GM19238 (cell line): ENCODE measurements around the gene CD7.
A peak's percentile ranks its signal among the peaks of the same experiment; 100 is the strongest.

ENCODE experiments used
- DNase-seq: peaks from one replicate; pipeline ENCODE4 v3.0.0; 2011; ENCODE audit warnings: low spot score; ENCODE audit not compliant: insufficient read length

Gene CD7

DNA sequence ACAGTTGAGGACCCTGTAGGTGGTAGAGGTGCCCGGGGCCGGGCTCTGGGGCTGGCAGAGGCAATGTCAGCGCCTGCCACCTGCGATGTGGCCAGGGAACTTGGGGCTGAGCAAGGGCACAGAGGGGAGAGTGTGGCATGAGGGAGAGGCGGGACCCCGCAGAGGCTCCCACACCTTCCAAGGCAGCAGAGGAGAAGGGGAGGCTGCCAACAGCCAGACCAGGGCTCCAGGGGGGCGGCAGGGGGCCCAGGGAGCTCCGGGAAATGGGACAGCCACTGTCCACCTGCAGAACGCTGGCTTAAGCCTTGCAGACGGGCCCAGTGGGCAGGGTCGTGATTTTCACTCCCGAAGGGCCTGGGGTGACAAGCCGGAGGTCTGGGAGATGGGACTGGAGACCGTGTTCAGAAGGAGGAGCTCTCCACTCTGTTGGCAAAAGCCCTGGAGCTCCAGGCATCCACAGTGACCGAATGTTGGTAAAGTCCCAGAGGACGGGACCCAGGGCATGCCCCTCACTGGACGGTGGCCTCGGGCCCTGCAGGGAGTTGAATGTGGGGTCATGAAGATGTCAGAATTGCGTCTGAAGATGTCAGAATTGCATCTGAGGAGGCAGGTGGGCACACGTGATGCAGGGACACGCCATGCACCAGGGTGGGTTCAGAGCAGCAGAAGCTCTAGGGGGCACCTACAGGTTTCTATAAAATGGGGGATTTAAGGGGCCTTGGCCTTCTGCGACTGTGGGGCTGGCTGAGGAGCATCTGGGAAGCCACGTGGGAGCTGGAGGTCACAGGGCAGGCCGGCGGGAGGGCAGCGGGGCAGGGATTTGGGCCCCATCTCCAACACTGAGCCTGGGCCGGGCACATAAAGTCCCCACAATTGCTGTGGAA lies 18.6 kb downstream of the CD7 start:
- DNase-seq, result no peak

DNA sequence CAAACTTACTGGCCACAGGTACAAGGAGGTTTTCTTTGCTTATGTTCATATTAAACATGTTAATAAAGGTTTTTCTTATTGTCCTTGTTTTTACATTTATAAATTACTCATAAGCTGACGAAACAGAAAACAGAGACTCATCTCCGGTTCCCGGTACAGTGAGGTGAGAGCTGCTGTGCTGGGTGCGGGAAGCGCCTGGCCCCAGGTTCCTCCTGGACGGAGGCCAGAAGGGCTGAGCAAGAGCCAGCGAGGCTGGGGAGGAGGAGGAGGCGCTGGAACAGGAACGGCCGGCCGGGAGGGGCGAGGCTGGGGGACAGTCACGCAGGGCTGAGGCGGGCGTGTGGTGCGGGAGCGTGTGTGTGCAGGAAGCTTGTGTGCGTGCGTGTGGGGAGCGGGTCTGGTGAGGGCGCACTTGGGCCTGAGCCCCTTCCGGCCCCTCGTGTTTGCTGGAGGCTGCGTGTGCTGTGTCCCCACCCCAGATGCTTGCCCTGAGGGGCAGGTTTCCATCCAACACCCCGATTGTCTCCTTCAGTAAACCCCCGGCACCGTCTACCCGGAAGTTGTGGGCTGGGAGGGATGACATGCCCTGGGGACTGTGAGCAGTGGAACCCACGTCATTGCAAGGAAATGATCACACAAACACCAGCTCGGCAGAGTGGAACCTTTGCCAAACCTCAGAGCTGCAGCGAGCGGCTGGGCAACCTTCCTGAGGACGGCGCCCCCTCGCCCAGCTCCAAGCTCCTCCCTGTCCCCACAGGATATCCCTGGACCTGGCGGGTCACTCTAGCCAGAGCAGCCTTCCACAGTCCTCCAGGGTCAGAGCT lies 19.5 kb downstream of the CD7 start:
- DNase-seq, result peak; percentile 85

DNA sequence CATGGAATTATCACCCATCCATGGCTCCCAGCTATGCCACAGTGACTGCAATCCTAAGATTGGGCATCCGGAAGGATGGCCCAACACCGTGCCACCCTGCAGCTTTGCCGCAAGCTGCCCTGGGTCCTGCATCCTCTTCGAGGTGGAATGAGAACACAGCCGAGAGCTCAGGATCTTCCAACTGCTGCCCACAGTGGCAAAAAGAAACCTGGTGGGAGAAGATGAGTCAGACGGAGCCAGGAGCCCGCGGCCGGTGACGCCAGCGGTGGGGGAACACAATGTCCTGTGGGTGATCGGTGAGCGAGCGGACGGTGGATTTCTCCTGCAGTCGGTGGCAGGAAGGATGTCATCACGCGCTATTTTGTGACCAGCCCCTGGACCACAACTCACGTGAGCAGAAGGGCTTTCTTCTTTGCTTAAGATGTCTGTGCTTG lies 20.1 kb downstream of the CD7 start:
- peak; percentile 62 for DNase-seq

DNA sequence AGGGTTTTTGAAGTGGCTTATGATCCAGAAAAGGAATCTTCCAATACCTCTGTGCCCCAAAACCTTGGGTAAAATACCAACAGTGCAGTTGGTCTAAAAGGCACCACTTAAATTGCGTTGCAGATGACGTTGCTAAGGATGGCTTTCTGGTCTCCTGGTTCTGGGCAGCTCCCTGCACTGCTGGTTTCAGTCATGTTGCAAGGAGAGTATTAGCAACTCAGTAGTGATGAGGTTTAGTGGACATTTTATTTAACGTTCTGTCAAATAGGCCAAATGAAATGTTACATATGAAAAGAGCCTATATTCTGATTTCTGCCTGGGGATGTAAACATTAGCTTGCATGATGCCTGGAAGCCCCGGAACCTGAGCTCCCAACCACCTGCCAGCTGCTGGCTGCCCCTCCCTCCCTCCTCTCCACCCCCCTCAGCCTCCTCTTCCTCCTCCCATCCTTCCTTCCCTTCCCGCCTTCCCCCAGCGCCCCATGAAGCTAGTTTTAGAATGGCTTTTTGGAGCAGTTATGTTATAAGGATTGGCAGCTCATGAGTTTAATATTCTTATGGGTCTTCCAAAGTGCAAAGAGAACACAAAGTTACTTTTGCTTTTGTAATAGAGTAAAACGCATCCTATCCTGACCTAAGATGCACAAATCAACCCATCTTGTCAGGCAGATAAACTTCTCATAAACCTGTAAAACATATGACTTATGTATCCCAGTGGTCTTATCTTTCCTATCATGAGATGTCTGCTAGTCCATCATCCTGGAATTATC lies 20.7 kb downstream of the CD7 start:
- no peak for DNase-seq

DNA sequence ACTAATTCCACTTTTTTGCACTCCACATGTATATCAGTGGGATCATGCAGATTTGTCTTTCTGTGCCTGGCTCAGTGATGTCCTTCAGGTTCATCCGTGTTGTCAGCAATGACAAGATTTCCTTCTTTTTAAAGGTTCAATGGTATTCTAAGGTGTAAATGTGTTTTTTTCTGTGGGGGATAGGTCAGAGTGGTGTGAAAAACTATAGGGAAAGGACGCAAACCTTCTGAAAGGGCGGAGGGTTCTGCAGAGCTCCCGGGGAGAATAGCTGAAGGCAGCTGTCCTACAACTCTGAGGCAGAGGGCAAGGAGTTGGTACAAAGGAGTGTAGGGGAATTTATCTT lies 22.0 kb downstream of the CD7 start:
- DNase-seq, result no peak

DNA sequence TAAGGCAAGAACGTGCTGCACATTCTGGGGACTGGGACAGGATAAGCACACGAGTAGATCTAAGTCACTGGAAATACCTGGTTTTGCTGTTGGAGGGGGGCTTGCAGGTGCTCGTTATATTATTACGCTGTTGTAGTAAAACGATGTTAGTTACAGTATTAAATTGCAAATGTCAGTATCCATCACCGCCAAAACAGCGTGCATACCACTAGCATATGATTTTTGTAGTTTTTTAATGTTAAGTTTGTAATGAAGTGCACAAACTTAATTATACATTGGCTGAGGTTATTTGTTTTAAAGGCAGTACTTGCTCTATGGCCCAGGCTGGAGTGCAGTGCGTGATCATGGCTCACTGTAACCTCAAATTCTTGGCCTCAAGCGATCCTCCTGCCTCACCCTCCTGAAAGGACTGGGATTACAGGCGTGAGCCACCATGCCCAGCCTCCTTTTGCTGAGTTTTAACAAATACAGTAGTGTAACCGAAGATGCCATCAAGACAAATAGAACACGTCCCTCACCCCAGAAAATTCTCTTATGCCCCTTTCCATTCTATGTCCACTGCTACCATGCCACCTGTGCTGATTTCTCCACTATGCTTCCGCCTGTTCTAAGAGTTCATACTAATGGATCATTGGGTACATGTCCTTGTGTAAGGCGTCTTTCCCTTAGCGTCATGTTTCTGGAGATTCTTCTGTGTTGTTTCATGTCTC lies 23.2 kb downstream of the CD7 start:
- DNase-seq, result no peak

DNA sequence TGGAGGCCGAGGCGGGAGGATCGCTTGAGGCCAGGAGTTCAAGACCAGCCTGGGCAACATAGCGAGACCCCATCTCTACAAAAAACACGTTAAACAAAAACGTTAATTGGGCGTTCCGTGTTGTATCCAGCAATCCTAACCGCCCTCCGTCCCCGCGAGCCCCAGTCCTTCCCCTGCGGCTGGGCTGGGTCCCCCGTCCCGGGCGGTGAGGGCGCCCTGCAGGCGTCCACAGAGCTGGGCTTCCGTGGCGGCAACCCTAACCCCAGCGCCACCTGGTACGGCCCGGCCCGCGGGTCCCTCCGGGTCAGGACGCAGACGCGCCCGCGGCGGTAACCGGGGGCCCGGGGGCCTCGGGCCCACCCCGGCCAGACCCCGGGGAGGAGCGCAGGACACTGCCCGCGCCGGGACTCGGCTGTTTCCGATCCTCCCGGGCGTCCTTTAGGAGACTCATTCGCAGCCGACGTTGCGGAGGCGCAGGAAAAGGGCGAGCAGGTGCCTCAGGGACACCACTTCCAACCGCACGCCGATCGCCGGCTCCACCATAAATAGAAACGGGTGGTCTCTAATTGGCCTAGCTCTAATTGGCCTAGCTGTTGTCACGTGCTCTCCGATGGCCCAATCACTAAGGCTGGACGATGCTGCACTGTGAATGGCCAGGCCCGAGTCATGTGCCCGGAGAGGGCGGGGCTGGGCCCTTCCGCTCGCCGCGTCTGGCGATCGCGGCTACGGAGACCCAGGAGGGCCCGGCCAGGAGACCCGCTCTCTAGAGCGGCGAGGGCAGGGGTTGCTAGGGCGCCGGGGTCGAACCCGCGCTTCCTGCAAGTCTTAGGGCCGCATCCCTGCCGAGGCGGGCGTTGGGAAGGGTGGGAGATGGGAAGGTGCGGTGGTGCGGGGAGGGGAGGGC lies 24.9 kb downstream of the CD7 start:
- DNase-seq, result peak; percentile 99

DNA sequence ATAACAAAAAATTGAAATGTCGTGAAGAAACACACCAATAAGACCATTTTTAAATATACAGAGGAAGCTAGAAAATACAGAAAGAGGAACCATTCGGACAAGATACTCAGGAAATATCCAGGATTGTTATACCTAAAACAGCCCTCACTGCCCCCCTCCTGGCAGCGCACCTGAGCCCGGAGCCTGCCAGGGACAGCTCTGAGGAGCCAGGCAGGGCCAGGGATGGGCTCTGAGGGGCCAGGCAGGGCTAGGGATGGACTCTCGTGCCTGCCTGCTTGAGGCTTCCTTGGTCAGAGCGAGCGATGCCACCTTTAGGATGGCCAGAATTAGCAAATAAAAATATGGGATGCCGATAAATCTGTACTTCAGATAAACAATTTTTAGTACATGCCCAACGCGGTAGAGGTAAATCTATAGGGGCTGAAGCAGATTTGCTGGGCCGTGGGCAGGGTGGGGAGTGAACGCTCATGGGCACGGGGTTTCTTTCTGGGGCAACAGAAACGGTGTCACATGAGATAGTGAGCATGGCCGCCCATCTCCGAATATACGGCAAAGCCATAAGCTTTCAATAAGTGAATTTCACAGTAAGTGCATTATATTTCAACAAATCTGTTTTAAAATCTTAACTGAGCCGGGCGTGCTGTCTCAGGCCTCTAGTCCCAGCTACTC lies 25.7 kb downstream of the CD7 start:
- no peak for DNase-seq

DNA sequence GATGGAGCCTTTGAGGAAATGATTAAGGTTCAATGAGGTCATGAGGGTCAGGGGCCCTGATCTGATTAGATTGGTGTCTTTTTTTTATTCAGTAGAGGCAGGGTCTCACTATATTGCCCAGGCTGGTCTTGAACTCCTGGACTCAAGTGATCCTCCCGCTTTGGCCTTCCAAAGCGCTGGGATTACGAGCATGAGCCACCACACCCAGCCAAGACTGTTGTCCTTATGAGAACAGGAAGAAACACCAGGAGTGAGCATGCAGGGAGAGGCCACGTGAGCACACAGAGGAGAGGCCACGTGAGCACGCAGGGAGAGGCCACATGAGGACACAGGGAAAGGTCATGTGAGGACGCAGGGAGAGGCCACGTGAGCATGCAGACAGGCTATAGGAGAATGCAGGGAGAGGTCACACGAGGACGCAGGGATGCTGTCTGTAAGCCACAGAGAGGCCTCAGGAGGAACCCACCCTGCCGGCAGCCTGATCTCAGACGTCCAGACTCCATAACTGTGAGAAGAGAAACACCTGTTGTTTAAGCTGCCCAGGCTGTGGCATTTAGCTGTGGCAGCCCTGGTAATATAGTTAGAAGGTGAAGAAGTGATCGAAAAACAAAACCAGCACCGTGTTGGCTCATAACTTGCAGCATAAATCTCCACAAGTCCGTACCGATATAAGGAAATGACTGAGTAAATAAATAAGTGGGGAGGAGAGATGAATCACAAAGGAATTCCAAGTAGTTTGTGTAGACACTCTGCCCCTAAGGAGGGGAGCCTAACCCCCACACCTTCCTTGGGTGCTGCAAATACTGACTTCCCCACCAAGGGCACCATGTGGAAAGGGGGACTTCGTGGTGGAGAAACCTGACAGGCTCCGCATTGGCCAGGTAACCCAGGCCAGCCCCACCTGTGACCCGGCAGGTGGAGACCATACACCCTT lies 29.3 kb downstream of the CD7 start:
- DNase-seq, result no peak

DNA sequence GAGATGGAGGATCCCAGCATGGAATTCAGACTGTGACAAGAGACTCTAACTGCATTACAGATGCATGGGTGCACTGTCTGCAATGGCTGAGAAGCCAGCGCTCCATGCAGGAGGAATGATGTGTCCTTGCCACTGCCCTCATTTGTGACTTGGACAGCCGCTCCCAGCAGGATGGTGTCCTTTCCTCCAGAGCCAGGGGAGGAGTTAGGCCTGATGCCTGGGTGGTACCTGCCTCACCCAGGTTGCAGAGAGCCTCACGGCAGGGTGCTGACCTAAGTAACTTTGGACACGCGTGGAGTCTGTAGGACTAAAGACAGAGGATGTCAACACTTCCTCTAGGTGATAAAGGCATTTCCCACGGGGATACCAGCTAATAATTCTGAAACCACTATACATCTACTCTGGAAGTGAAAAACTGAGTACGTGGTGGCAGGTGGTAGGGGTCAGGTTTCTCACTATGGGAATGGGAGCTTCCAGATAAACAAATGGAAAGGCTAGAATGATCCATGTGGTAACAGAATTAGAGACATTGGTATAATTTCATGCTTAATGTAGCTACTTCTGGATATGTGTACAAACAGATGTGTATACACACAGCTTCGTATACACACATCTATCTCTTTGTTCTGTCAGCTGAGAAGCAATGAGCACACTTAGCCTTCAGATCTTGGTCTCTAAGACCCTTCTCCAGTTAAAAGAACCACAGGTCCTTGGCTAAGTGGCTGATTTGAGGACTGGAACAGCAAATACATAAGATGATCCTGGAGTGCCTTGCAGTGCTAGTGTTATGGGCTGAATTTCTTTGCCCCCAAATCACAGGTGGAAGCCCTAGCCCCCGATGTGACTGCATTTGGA lies 30.2 kb downstream of the CD7 start:
- no peak for DNase-seq

DNA sequence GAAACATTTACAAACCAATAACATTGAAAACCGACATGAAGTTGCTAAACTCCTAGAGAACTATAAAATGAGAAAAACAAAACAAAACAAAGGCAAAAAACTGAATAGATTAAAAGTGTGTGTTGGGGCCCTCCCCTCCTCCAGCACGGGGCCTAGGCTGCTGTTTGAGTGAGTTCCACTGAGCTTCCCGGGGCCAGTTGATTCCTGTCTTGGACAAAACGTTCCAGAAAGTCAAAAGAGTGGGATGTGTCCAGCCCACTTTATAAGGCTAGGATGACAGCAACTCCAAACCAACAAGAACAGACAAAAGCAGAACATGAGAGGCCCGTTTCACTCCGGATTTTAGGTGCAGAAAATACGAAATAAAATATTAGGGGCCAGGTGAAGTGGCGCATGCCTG lies 32.3 kb downstream of the CD7 start:
- no peak for DNase-seq

DNA sequence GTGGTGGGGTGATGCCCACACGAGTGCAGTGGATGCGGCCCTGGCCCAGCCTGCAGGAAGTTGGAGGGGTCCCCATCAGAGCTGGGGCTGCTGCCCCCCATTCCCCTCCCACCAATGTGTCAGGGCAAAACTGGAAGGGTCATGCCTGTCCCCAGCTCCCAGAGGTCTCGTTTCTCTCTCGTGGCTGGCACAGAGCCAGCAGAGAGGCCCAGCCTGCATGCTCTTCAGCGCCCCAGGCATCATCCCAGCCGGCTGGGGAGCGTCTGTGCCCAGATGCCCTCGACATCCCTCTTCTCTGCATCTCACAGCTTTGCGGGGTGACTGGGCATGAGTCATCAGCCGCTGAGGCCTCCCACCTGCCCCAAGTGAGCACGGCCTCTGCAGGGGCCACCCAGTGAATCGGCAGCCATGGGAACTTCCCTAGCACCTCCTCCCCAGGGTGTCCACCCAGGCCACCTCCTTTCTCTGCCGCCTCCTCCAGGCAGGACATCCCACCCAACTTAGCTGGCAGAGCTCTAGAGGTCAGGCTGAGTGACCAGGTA lies 34.1 kb downstream of the CD7 start:
- no peak for DNase-seq

DNA sequence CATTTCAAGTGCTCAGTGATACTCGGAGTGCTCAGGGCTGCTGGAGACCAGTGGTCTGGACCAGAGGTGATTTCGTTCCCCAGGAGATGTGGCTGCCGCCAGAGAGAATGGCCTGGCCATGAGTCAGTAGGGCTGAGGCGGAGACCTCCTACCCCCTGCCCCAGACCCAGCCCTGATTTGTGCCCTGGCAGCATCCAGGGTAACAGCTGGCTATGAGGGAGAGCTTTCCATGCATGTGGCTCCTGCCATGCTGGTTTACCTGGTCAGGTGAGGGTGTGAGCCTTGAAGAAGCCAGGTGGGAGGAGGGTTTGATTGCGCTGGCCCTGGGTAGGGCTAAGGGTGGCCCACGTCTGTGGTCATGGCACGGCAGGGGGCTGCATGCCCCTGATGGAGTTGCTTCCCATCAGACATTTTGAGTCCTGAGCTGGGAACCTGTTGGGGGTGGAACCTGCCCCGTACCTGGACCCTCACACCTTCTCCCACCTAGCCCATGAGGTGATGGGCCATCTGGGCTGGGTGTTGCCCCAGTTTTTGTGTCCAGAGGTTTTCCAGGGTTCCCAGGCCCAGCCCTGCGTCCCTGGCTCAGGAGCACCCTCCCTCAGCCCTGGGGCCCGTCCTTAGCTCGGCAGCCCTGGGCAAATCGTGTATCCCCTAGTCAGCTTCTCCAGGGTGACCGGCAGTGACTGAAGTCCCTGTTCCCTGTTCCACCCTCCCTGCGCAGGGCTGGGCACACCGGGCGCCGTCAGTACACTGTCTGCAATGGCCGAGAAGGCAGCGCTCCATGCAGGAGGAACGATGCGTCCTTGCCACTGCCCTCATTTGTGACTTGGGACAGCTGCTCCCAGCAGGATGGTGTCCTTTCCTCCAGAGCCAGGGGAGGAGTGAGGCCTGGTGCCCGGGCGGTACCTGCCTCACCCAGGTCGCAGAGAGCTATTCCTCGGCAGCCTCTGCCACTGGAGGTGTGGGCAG lies 34.9 kb downstream of the CD7 start:
- no peak for DNase-seq

DNA sequence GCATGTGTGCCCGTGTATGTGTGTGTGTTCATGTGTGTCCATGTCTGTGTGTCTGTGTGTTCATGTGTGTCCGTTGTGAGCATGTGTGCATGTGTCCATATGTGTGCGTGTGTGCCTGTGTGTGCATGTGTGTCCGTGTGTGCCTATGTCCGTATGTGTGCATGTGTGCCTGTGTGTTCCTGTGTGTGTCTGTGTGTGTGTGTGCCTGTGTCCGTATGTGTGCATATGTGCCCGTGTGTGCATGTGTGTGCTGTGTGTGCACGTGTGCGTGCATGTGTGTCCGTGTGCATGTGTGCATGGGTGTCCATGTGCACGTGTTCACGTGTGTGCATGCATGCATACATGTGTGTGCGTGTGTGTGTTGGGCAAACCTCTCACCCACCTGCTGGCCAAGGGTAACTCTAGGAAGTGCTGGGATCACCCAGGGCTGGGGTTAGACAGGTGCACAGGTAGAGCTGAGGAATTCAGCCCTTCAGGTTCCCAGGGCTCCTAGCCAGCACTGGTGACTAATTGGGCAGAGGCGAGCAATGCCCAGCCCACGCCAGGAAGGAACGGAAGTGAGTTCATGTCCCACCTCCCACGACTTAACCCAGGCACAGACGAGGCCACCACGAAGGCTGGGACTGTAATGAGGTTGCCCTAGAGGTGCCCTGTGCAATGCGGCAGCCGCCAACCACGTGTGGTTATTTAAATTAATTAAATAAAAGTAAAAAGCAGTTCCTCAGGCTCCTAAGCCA lies 35.7 kb downstream of the CD7 start:
- DNase-seq, result no peak

DNA sequence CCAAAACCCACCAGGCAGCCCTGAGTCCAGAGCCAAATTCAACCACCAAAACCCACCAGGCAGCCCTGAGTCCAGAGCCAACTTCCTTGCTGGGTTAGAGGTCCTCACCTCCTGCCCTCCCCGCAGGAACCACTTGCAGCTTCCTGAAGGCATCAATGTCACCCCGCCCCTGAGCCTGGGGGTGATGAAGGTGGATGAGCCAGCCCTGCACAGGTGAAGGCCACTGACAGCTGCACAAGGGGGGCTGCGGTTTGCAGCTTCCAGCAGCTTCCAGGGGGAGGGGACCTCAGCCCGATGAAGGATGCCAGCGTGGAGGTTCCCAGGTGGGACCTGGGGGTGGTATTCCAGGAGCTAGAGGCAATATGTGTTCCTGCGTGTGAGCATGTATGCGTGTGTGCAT lies 36.3 kb downstream of the CD7 start:
- no peak for DNase-seq
